HepG2 (cell line): ENCODE measurements around the gene IKZF3. TPM values are rescaled to one million over a fixed set of nuclear protein-coding genes. Genes with fewer than 3 reads are reported as not detected.

ENCODE experiments used
- ARID3A ChIP-seq: IDR thresholded peaks from 2 replicates; pipeline ENCODE4 v1.6.1; 2012; ENCODE audit warnings: low read depth, low read length, improper control_type of control experiment
- CBX1 ChIP-seq: IDR thresholded peaks from one replicate; pipeline ENCODE4 v1.6.1; 2016; ENCODE audit warnings: antibody characterized with exemption, low read depth
- CEBPB ChIP-seq: IDR thresholded peaks from 2 replicates; pipeline ENCODE4 v1.6.1; 2011; ENCODE audit warnings: low read depth, low read length, improper control_type of control experiment, borderline replicate concordance
- CERS6 ChIP-seq: sonication (generic); formaldehyde crosslinking; IDR thresholded peaks from 2 replicates; pipeline ENCODE4 v1.5.0; 2020; ENCODE audit warnings: missing genetic modification reagents
- DBP ChIP-seq: sonication (generic); formaldehyde crosslinking; IDR thresholded peaks from 2 replicates; pipeline ENCODE4 v1.4.0; 2020; ENCODE audit warnings: missing genetic modification reagents; ENCODE audit errors: not compliant biosample characterization
- DDIT3 ChIP-seq: sonication (generic); formaldehyde crosslinking; IDR thresholded peaks from 2 replicates; pipeline ENCODE4 v1.4.0; 2020; ENCODE audit warnings: mild to moderate bottlenecking, missing genetic modification reagents
- GATAD2A ChIP-seq: IDR thresholded peaks from 2 replicates; pipeline ENCODE4 v1.6.1; 2016
- NFE2 ChIP-seq: sonication (generic); formaldehyde crosslinking; IDR thresholded peaks from 2 replicates; pipeline ENCODE4 v1.4.0; 2020; ENCODE audit warnings: missing genetic modification reagents
- POGZ ChIP-seq: sonication (generic); formaldehyde crosslinking; IDR thresholded peaks from 2 replicates; pipeline ENCODE4 v1.4.0; 2020; ENCODE audit warnings: mild to moderate bottlenecking, missing genetic modification reagents
- SMYD3 ChIP-seq: sonication (generic); formaldehyde crosslinking; IDR thresholded peaks from 2 replicates; pipeline ENCODE4 v1.8.1; 2023; ENCODE audit warnings: mild to moderate bottlenecking, missing genetic modification reagents
- SP2 ChIP-seq: sonication (generic); formaldehyde crosslinking; IDR thresholded peaks from 2 replicates; pipeline ENCODE4 v1.5.1; 2020; ENCODE audit warnings: mild to moderate bottlenecking, missing genetic modification reagents
- TEAD2 ChIP-seq: sonication (generic); formaldehyde crosslinking; IDR thresholded peaks from 2 replicates; pipeline ENCODE4 v1.9.0; 2021; ENCODE audit warnings: missing genetic modification reagents
- ZBTB43 ChIP-seq: sonication (generic); formaldehyde crosslinking; conservative IDR thresholded peaks from 2 replicates; pipeline ENCODE4 v1.4.0; 2020; ENCODE audit warnings: missing genetic modification reagents
- ZFX ChIP-seq: sonication (generic); formaldehyde crosslinking; IDR thresholded peaks from 2 replicates; pipeline ENCODE4 v1.4.0; 2020; ENCODE audit warnings: mild to moderate bottlenecking, low read depth, missing genetic modification reagents, moderate library complexity
- ZNF180 ChIP-seq: sonication (generic); formaldehyde crosslinking; IDR thresholded peaks from 2 replicates; pipeline ENCODE4 v1.4.0; 2020; ENCODE audit warnings: low read depth, missing genetic modification reagents, borderline replicate concordance
- ZNF670 ChIP-seq: sonication (generic); formaldehyde crosslinking; IDR thresholded peaks from 2 replicates; pipeline ENCODE4 v1.8.0; 2022; ENCODE audit warnings: mild to moderate bottlenecking, missing genetic modification reagents, borderline replicate concordance
- ZSCAN20 ChIP-seq: sonication (generic); formaldehyde crosslinking; IDR thresholded peaks from 2 replicates; pipeline ENCODE4 v1.4.0; 2020; ENCODE audit warnings: missing genetic modification reagents, mild to moderate bottlenecking, borderline replicate concordance
- polyA plus RNA-seq, 8 experiments: library from polyadenylated mRNA; depleted of rRNA in 3 of 8; stranded (reverse) in 7 of 8; unstranded in 1 of 8; fragments of >200 nt; fragmentation: Illumina TruSeq in 4 of 8; extraction: Trizol in 4 of 8; gene quantifications; 2 replicates each; pipeline versions ENCODE4 v1.2.1 to v1.2.3, GENCODE V29; 2011 to 2016; ENCODE audit warnings: low read depth in 4 of 8, missing spikeins in 1 of 8, mixed read lengths in 1 of 8; ENCODE audit not compliant: insufficient read depth in 1 of 8
- total RNA-seq, 5 experiments: library from RNA; depleted of rRNA; stranded (reverse); fragments of >200 nt; fragmentation: Illumina TruSeq; extraction: Trizol; gene quantifications; 2 replicates each; pipeline ENCODE4 v1.2.3, GENCODE V29; 2016; ENCODE audit warnings: low read depth in 1 of 5

Gene IKZF3
- total and polyA plus RNA-seq, 2 of the 13 experiments (the other 11 are each of a cell fraction or from before 2014, with no cell fraction given): not detected

GRCh38 chr17:39730095-39730921 lies 133.8 kb downstream of the IKZF3 start, which contains the start of gene MIEN1 (continued):
- TF ChIP-seq CERS6 (CRISPR knock-in tag): no peak
- TF ChIP-seq NFE2 (CRISPR knock-in tag): no peak
- TF ChIP-seq POGZ (CRISPR knock-in tag): peak; percentile 95
- TF ChIP-seq DBP (CRISPR knock-in tag): no peak
- TF ChIP-seq CEBPB: no peak
- TF ChIP-seq ZSCAN20 (CRISPR knock-in tag): peak; percentile 83; the same call in 1 of the 2 replicates
- no peak for TF ChIP-seq ZNF180 (CRISPR knock-in tag)
- TF ChIP-seq TEAD2 (CRISPR knock-in tag): no peak; the same call in 1 of the 2 replicates
- no peak for TF ChIP-seq ARID3A
- no peak for TF ChIP-seq SP2
- 0 out of 2 replicates have a peak, but pooled peaks have one; percentile 52 for TF ChIP-seq ZBTB43 (CRISPR knock-in tag)
- TF ChIP-seq ZFX (CRISPR knock-in tag): peak; percentile 82
- peak; percentile 85 for TF ChIP-seq ZNF670 (CRISPR knock-in tag)
- TF ChIP-seq SMYD3: peak; percentile 73
- TF ChIP-seq CBX1: peak; percentile 94
- peak; percentile 59; the same call in 1 of the 2 replicates for TF ChIP-seq GATAD2A (CRISPR knock-in tag)
- TF ChIP-seq DDIT3 (CRISPR knock-in tag): peak; percentile 35; the same call in 1 of the 2 replicates
